Measurements from ENCODE around the gene MRPL20.

DNA sequence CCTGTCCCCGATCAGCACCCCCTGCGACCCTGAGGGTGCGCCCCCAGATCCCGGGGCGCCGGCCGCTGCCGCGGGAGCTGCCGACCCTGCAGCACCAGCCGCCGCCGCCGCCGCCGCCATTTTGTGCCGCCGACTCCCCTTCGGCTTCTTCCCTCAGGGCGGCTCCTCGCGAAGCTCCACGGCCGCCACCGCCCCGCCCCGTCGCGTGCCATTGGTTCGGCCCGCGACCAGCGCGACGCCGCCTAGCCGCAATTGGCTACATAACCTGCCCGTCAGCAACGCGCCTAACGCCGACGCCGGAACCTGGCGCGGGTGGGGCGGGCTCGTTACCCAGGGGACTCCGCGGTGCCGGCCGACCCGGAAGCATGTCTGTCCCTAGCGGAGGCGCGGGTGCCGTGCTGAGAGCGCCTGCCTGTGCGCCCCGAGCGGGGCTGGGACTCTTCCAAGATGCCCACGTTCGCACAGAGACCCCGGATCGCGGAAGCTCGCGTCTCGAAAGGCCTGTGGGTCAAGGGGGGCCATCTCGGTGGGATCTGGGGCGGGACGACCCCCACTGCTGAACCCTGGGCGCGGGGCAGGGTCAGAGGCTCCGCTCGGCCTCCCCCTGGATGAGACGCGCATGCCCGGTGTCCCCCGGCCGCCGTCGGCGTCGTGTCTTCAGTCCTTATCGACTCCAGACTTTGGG is 7.8 kb downstream of the MRPL20 start, which contains the start of gene CCNL2:
- TF ChIP-seq YY1 (IDR thresholded peaks at IDR 0.05; ENCODE audit: insufficient read depth, insufficient read length) (no peak), ZNF274 (IDR thresholded peaks at IDR 0.05; ENCODE audit: low read depth, low read length) (no peak), SUZ12 (IDR thresholded peaks at IDR 0.05; ENCODE audit: extremely low read depth, insufficient read depth, insufficient read length) (no peak)
